ENCODE measurements around the gene ST8SIA1. TPM values are rescaled to one million over a fixed set of nuclear protein-coding genes. Genes with fewer than 3 reads are reported as not detected.

ST8SIA1 gene
- total RNA-seq, 1 experiment from 2014 or later = not detected

DNA sequence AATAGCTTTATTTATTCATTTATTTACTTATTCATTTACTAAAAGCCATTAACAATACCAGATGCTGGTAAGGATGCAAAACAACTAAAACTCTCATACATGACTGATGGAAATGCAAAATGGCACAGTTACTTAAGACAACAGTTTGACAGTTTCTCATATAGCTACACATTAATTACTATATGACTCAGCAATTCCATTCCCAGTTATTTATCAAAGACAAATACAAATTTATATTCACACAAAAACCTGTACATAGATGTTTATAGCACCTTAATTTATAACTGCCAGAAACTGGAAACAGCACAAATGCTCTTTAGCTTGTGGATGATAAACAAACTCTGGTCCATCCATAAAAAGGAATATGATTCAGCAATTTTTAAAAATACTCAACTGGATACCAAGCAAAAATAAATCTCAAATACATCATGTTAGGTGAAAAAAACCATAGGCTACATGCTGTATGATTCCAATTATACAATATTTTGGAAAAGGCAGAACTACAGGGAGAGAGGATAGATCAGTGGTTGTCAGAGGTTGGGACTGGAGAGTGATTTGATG, 37.9 kb upstream of the ST8SIA1 start:
- Histone ChIP-seq H3K9me3 (ENCODE audit: low read length) (no peaks in the 10 kb centered on the region), H4K20me1 (ENCODE audit: low read length) (no peaks in the 10 kb centered on the region), H3K4me2 (ENCODE audit: low read length) (no peak overlapping the region), H3K4me3 (ENCODE audit: low read length) (no peak overlapping the region), H2AFZ (ENCODE audit: low read length) (no peak overlapping the region), H3K9me2 (replicated peaks; ENCODE audit: low read length) (no peaks in the 10 kb centered on the region), H3K79me2 (ENCODE audit: low read length) (no peaks in the 10 kb centered on the region), H3F3A (ENCODE audit: low read length, unreplicated experiment) (no peaks in the 10 kb centered on the region), H3K36me3 (ENCODE audit: low read depth, low read length) (no peaks in the 10 kb centered on the region), H3K9ac (ENCODE audit: low read length) (no peak overlapping the region), H3K4me1 (ENCODE audit: insufficient read depth, low read length) (no peaks in the 10 kb centered on the region), H3K27me3 (ENCODE audit: low read length) (no peaks in the 10 kb centered on the region), H3K27ac (ENCODE audit: low read length) (no peak overlapping the region)
- no peak for ATAC-seq
- TF ChIP-seq EZH2phosphoT487 (IDR thresholded peaks at IDR 0.05; ENCODE audit: borderline replicate concordance, low read length) = no peak
- ChIA-PET POLR2A (ENCODE audit: unreplicated experiment) (no interaction called here), CTCF (no interaction called here)
- DNase-seq = no peak
- BruUV-seq (replicated peaks) = no TSS peak
- intact Hi-C loops (cut with micrococcal nuclease) = no loop called here

DNA sequence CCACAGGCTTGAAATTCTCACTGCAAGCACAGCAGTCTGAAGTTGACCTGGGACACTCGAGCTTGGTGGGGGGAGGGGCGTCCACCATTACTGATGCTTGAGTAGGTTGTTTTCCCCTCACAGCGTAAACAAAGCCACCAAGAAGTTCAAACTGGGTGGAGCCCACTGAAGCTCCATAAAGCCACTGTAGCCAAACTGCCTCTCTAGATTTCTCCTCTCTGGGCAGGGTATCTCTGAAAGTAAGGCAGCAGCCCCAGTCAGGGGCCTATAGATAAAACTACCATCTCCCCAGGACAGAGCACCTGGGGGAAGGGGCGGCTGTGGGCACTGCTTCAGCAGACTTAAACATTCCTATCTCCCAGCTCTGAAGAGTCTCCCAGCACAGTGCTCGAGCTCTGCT, 31.7 kb upstream of the ST8SIA1 start:
- Histone ChIP-seq H3K27me3 (ENCODE audit: low read length) (no peaks in the 10 kb centered on the region), H3K79me2 (ENCODE audit: low read length) (no peaks in the 10 kb centered on the region), H3K27ac (ENCODE audit: low read length) (no peak overlapping the region), H3K9ac (ENCODE audit: low read length) (no peak overlapping the region), H3F3A (ENCODE audit: low read length, unreplicated experiment) (no peaks in the 10 kb centered on the region), H3K9me3 (ENCODE audit: low read length) (no peaks in the 10 kb centered on the region), H3K36me3 (ENCODE audit: low read depth, low read length) (no peaks in the 10 kb centered on the region), H3K9me2 (replicated peaks; ENCODE audit: low read length) (no peaks in the 10 kb centered on the region), H2AFZ (ENCODE audit: low read length) (no peak overlapping the region), H3K4me3 (ENCODE audit: low read length) (no peak overlapping the region), H3K4me1 (ENCODE audit: insufficient read depth, low read length) (no peaks in the 10 kb centered on the region), H4K20me1 (ENCODE audit: low read length) (no peaks in the 10 kb centered on the region), H3K4me2 (ENCODE audit: low read length) (no peak overlapping the region)
- TF ChIP-seq, protein P1, sequence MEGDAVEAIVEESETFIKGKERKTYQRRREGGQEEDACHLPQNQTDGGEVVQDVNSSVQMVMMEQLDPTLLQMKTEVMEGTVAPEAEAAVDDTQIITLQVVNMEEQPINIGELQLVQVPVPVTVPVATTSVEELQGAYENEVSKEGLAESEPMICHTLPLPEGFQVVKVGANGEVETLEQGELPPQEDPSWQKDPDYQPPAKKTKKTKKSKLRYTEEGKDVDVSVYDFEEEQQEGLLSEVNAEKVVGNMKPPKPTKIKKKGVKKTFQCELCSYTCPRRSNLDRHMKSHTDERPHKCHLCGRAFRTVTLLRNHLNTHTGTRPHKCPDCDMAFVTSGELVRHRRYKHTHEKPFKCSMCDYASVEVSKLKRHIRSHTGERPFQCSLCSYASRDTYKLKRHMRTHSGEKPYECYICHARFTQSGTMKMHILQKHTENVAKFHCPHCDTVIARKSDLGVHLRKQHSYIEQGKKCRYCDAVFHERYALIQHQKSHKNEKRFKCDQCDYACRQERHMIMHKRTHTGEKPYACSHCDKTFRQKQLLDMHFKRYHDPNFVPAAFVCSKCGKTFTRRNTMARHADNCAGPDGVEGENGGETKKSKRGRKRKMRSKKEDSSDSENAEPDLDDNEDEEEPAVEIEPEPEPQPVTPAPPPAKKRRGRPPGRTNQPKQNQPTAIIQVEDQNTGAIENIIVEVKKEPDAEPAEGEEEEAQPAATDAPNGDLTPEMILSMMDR (conservative IDR thresholded peaks at IDR 0.05; ENCODE audit: low read depth, low read length) = no peak
- TF ChIP-seq EZH2 (IDR thresholded peaks at IDR 0.05; ENCODE audit: low read length, unreplicated experiment) (no peak), EZH2phosphoT487 (IDR thresholded peaks at IDR 0.05; ENCODE audit: borderline replicate concordance, low read length) (no peak)
- no peak for DNase-seq
- ATAC-seq = no peak
- intact Hi-C loops (cut with micrococcal nuclease) = no loop called here
- ChIA-PET CTCF (interaction anchor here (0.7 kb wide), 1 partner anchor 673 kb away, joined by 4 read pairs; no protein-coding TSS in a partner anchor), POLR2A (ENCODE audit: unreplicated experiment) (no interaction called here)
- BruUV-seq (replicated peaks) = no TSS peak

DNA sequence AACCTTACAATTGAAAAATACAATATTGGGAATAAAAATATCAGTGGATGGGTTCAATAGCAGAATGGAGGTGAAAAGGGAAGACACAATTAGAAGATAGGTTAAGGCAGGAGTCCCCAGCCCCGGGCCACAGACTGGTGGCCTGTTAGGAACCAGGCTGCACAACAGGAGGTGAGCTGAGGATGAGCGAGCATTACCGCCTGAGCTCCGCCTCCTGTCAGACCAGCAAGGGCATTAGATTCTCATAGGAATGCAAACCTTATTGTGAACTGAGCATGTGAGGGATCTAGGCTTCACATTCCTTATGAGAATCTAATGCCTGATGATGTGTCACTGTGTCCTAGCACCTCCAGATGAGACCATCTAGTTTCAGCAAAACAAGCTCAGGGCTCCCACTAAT, 27.3 kb upstream of the ST8SIA1 start:
- Histone ChIP-seq H3K9me2 (replicated peaks; ENCODE audit: low read length) (no peaks in the 10 kb centered on the region), H3K27ac (ENCODE audit: low read length) (no peak overlapping the region), H3K36me3 (ENCODE audit: low read depth, low read length) (no peaks in the 10 kb centered on the region), H3K9ac (ENCODE audit: low read length) (no peak overlapping the region), H3F3A (ENCODE audit: low read length, unreplicated experiment) (no peaks in the 10 kb centered on the region), H2AFZ (ENCODE audit: low read length) (no peak overlapping the region), H3K4me2 (ENCODE audit: low read length) (no peak overlapping the region), H3K4me1 (ENCODE audit: insufficient read depth, low read length) (no peaks in the 10 kb centered on the region), H3K27me3 (ENCODE audit: low read length) (no peaks in the 10 kb centered on the region), H3K4me3 (ENCODE audit: low read length) (no peak overlapping the region), H3K9me3 (ENCODE audit: low read length) (no peaks in the 10 kb centered on the region), H4K20me1 (ENCODE audit: low read length) (no peaks in the 10 kb centered on the region), H3K79me2 (ENCODE audit: low read length) (no peaks in the 10 kb centered on the region)
- no peak for DNase-seq
- ChIA-PET CTCF (no interaction called here), POLR2A (ENCODE audit: unreplicated experiment) (no interaction called here)
- no TSS peak for BruUV-seq (replicated peaks)
- ATAC-seq = no peak
- intact Hi-C loops (cut with micrococcal nuclease) = no loop called here
- TF ChIP-seq, protein P1 (conservative IDR thresholded peaks at IDR 0.05; ENCODE audit: low read depth, low read length) = no peak

Data from PC-3 (cell line).